ENCODE measurements around the gene CCNJ.

DNA sequence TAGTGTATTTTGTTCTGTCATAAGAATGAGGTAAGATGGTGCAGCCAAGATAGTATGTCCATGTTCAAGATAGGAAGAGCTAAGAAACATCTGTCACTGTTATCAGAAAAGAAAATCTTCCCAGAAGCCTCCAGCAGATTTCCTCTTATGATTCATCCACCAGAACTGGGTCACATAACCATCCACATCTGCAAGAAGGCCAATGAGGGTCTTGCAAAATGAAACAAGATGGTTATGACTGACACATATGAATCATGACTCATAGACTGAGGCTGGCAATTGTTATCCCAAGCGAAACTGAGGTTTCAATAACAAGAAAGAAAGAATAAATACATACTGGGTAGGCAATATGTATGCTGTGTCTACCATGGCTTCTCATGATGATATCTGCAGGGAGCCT is 30.3 kb downstream of the CCNJ start:
- TF ChIP-seq CTCF (IDR thresholded peaks at IDR 0.05; ENCODE audit: low read depth, low read length) (no peak), MYC (IDR thresholded peaks at IDR 0.05; ENCODE audit: low read depth, low read length) (no peak), POLR2A (IDR thresholded peaks at IDR 0.05; ENCODE audit: extremely low read depth, insufficient read length) (no peak), MAX (IDR thresholded peaks at IDR 0.05; ENCODE audit: low read depth, low read length) (no peak)
